ENCODE measurements around the gene CFAP46. TPM values are rescaled to one million over a fixed set of nuclear protein-coding genes. Genes with fewer than 3 reads are reported as not detected.

The CFAP46 gene
- total and polyA plus RNA-seq, 9 of the 15 experiments (the other 6 are each of a cell fraction or from before 2014, with no cell fraction given) = not detected

GRCh38 chr10:132846631-132847415 is 95.5 kb downstream of the CFAP46 start (continued):
- TF ChIP-seq PRDM10 (IDR thresholded peaks at IDR 0.05; ENCODE audit: partially characterized antibody) = no peak
- TF ChIP-seq HLTF (IDR thresholded peaks at IDR 0.05) = no peak

DNA sequence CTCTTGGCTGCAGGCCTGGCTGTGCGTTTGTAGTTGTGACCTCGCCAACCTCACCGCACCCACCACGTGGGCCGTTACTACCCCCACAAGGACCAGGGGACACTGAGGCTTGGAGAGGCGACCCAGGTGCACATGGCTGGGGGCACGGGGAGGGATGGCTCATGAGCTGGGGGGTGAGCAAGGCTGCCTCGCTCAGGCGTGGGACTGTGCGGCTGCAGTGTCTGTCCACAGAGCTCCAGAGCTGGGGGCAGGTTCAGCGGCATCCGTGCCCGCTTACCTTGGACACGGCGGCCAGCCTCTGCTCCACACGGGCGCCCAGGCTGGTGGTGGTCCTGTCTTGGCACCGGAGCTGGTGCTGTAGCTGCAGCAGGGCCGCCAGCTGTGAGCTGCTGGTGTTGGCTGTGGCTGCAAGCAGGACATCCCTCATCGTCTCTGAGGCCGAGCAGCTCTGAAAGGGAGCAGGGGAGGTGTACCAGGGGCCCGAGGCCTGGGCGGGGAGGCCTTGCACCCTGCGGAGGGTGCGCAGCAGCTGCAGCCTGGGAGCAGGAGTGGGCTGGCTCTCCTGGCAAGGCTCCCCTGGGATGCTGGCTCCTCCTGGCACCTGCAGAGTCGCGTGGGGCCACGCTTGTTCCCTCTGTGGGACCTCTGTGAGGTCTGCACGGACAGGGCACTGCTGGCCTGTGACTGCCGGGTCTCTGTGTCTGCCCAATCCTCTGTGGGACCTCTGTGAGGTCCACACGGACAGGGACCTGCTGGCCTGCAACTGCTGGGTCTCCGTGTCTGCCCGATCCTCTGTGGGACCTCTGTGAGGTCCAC is 96.4 kb downstream of the CFAP46 start:
- intact Hi-C loops (cut with micrococcal nuclease) = no loop called here
- Histone ChIP-seq H3K9me3 (replicated peaks; ENCODE audit: control insufficient read depth, insufficient read depth, low read depth, low read length) (no peaks in the 10 kb centered on the region), H3K4me3 (no peak overlapping the region), H3K4me2 (ENCODE audit: insufficient read depth, low read length) (no peak overlapping the region), H3K27ac (ENCODE audit: extremely low read depth, low read depth, low read length) (no peak overlapping the region), H3K9me1 (ENCODE audit: control insufficient read depth, insufficient read depth, low read length) (no peaks in the 10 kb centered on the region), H4K20me1 (replicated peaks; ENCODE audit: control insufficient read depth, insufficient read depth, low read length) (peaks cover under 1% of the 10 kb centered on the region; the same call in 1 of the 2 replicates), H3K4me1 (replicated peaks in 1 of 2; ENCODE audit: control insufficient read depth in 2 of 2, insufficient read depth in 2 of 2, low read length in 2 of 2) (peaks cover 0 to 8% of the 10 kb centered on the region in 2 experiments; a peak in 2 of 5 replicates), H2AFZ (ENCODE audit: low read depth, low read length) (no peak overlapping the region), H3K9ac (ENCODE audit: insufficient read depth in 1 of 2, low read depth in 2 of 2, low read length in 2 of 2) (no peak overlapping the region), H3K27me3 (ENCODE audit: control insufficient read depth in 2 of 2, insufficient read depth in 2 of 2, low read length in 2 of 2) (peaks cover 11 to 54% of the 10 kb centered on the region in 2 experiments), H3K79me2 (ENCODE audit: control insufficient read depth, insufficient read depth, low read length) (no peaks in the 10 kb centered on the region), H3K36me3 (ENCODE audit: control insufficient read depth, insufficient read depth, low read length) (no peaks in the 10 kb centered on the region)
- ChIA-PET CTCF (ENCODE audit: low intra/inter-chr PET ratio) (no interaction called here), POLR2A (interaction anchor here (0.7 kb wide), 1 partner anchor 31 kb away, joined by 3 read pairs; no protein-coding TSS in a partner anchor)
- in situ Hi-C loops (cut with MboI) = no loop called here
- 2% methylated on average over 23 of the region's 33 CpGs for WGBS (ENCODE audit: insufficient coverage, low coverage, missing lambda C conversion rate)
- BruUV-seq (replicated peaks) = no TSS peak
- FAIRE-seq (no peak), DNase-seq (ENCODE audit: extremely low read depth in 1 of 4, low spot score in 3 of 4) (no peak), ATAC-seq (no peak)
- TF ChIP-seq HNRNPK (IDR thresholded peaks at IDR 0.05; ENCODE audit: low read depth, low read length, poor library complexity, severe bottlenecking) (no peak), CHCHD3 (CRISPR knock-in tag; IDR thresholded peaks at IDR 0.05) (no peak), FUS (optimal IDR thresholded peaks at IDR 0.05; ENCODE audit: low read depth, low read length) (no peak), NUFIP1 (IDR thresholded peaks at IDR 0.05; ENCODE audit: partially characterized antibody) (no peak), ZC3H8 (IDR thresholded peaks at IDR 0.05) (no peak), SIRT6 (IDR thresholded peaks at IDR 0.05; ENCODE audit: low read depth, low read length) (no peak), MLLT1 (IDR thresholded peaks at IDR 0.05) (no peak), ZNF239 (CRISPR knock-in tag; IDR thresholded peaks at IDR 0.05) (no peak), RHOXF2B (CRISPR knock-in tag; conservative IDR thresholded peaks at IDR 0.05) (no peak), ZNF124 (CRISPR knock-in tag; IDR thresholded peaks at IDR 0.05) (no peak)
- TF ChIP-seq, protein P1, sequence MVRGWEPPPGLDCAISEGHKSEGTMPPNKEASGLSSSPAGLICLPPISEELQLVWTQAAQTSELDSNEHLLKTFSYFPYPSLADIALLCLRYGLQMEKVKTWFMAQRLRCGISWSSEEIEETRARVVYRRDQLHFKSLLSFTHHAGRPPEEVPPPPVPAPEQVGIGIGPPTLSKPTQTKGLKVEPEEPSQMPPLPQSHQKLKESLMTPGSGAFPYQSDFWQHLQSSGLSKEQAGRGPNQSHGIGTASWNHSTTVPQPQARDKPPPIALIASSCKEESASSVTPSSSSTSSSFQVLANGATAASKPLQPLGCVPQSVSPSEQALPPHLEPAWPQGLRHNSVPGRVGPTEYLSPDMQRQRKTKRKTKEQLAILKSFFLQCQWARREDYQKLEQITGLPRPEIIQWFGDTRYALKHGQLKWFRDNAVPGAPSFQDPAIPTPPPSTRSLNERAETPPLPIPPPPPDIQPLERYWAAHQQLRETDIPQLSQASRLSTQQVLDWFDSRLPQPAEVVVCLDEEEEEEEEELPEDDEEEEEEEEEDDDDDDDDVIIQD (CRISPR knock-in tag; IDR thresholded peaks at IDR 0.05) = no peak
